Measurements from ENCODE around the gene FSTL1.

FSTL1 gene

GRCh38 chr3:120415756-120416155 lies 35.0 kb downstream of the FSTL1 start:
- no peak for DNase-seq (ENCODE audit: low spot score)
- no peak for TF ChIP-seq CTCF (IDR thresholded peaks at IDR 0.05; ENCODE audit: extremely low read depth, missing control alignments)

- TF ChIP-seq CTCF (IDR thresholded peaks at IDR 0.05; ENCODE audit: extremely low read depth, missing control alignments): no peak
Observed at GRCh38 chr3:120410541-120410940, 40.3 kb downstream of the FSTL1 start.

GRCh38 chr3:120410116-120410515 lies 40.7 kb downstream of the FSTL1 start:
- TF ChIP-seq CTCF (IDR thresholded peaks at IDR 0.05; ENCODE audit: extremely low read depth, missing control alignments): no peak
- DNase-seq (ENCODE audit: low spot score): no peak

More at GRCh38 chr3:120410541-120410940, 40.3 kb downstream of the FSTL1 start:
- DNase-seq (ENCODE audit: low spot score): no peak

- DNase-seq (ENCODE audit: low spot score): no peak
- no peak for TF ChIP-seq CTCF (IDR thresholded peaks at IDR 0.05; ENCODE audit: extremely low read depth, missing control alignments)
Observed at GRCh38 chr3:120407508-120408287, 43.1 kb downstream of the FSTL1 start.

GRCh38 chr3:120404876-120405275 lies 45.9 kb downstream of the FSTL1 start:
- no peak for TF ChIP-seq CTCF (IDR thresholded peaks at IDR 0.05; ENCODE audit: extremely low read depth, missing control alignments)
- DNase-seq (ENCODE audit: low spot score): no peak

- TF ChIP-seq CTCF (IDR thresholded peaks at IDR 0.05; ENCODE audit: extremely low read depth, missing control alignments): no peak
- DNase-seq (ENCODE audit: low spot score): no peak
Observed at GRCh38 chr3:120402257-120402656, 48.5 kb downstream of the FSTL1 start.

GRCh38 chr3:120399372-120399771 lies 51.4 kb downstream of the FSTL1 start:
- no peak for TF ChIP-seq CTCF (IDR thresholded peaks at IDR 0.05; ENCODE audit: extremely low read depth, missing control alignments)
- no peak for DNase-seq (ENCODE audit: low spot score)
